Loucy (cell line): ENCODE data around the gene SNCAIP.

Experiments used
- CTCF ChIP-seq: fragments of 200-600 bp; sonication (generic); conservative IDR thresholded peaks from 2 replicates; pipeline ENCODE4 v1.5.1; 2014; ENCODE audit warnings: mild to moderate bottlenecking, antibody characterized with exemption, low read length
- EZH2phosphoT487 ChIP-seq: fragments of 200-600 bp; IDR thresholded peaks from 2 replicates; pipeline ENCODE4 v1.6.1; 2018; ENCODE audit warnings: antibody characterized with exemption, mild to moderate bottlenecking, moderate library complexity, borderline replicate concordance

GRCh38 chr5:122485226-122485625 lies 173.2 kb downstream of the SNCAIP start:
- TF ChIP-seq CTCF (no peak), EZH2phosphoT487 (no peak)
